Heart left ventricle (tissue), 13 donors: ENCODE data around the gene KLK5.

Source experiments
- CTCF ChIP-seq, 12 donors: fragments of 200-600 bp; sonication (generic) in 4 of 12; IDR thresholded peaks; one replicate each; pipeline versions ENCODE4 v1.5.0 to v1.8.0; 2018 to 2022; ENCODE audit warnings: antibody characterized with exemption in 12 of 12, mild to moderate bottlenecking in 5 of 12
- POLR2A ChIP-seq, 2 donors: fragments of 450-650 bp; IDR thresholded peaks; one replicate each; pipeline ENCODE4 v1.6.1; 2017; ENCODE audit warnings: antibody characterized with exemption in 2 of 2, mild to moderate bottlenecking in 2 of 2, moderate library complexity in 2 of 2
- donor health status: ischemic (EF 13 %, LVEDD 7.1; RV severe dilation, severe dysfunction).
- donor health status: DM: no; HTN: yes; CAD: no.
- donor health status: DM: no; HTN: no; CAD: no.
- donor health status: ischemic (EF 25% LVEDD 6.9; RV normal size, moderate dysfunction).
- donor health status: ischemic (EF 25% LVEDD 5.7; RV mildly dilated, moderate dysfunction).
- donor health status: ischemic (EF 35%, LVEDD 5.7; RV mildly dilated, moderate dysfunction).
- donor health status: nonischemic (EF 11% LVEDD 7.7; RV severe dilation, severe dysfunction).
- donor health status: DM: yes; HTN: yes; CAD: no.
- donor health status: PGD.
- donor health status: ischemic (EF 29% LVEDD 5.4; RV normal size, mild dysfunction).
- donor health status: nonischemic (EF 23%, LVEDD 6.1; RV moderate dilation, normal function).

- TF ChIP-seq CTCF (IDR thresholded peaks at IDR 0.05) (no peak), POLR2A (IDR thresholded peaks at IDR 0.05) (no peak)
Measured at GRCh38 chr19:50932018-50932689, 20.7 kb downstream of the KLK5 start.
